GM10266 (cell line): ENCODE data around the gene LCN2.
"Not testable (repeated sequence)": the region's sequence is repeated elsewhere in the genome, so short reads cannot be mapped to it uniquely, and the experiment has no call there.

ENCODE experiments used
- DNase-seq: peaks from one replicate; pipeline ENCODE4 v3.0.0; 2012; ENCODE audit errors: extremely low spot score
- TF ChIP-seq, protein P1 (sequence below): IDR thresholded peaks from 2 replicates; pipeline ENCODE4 v1.5.1; 2012; ENCODE audit warnings: mild to moderate bottlenecking, low read depth; ENCODE audit not compliant: control insufficient read depth, insufficient read depth; ENCODE audit errors: missing control alignments

Gene LCN2

DNA sequence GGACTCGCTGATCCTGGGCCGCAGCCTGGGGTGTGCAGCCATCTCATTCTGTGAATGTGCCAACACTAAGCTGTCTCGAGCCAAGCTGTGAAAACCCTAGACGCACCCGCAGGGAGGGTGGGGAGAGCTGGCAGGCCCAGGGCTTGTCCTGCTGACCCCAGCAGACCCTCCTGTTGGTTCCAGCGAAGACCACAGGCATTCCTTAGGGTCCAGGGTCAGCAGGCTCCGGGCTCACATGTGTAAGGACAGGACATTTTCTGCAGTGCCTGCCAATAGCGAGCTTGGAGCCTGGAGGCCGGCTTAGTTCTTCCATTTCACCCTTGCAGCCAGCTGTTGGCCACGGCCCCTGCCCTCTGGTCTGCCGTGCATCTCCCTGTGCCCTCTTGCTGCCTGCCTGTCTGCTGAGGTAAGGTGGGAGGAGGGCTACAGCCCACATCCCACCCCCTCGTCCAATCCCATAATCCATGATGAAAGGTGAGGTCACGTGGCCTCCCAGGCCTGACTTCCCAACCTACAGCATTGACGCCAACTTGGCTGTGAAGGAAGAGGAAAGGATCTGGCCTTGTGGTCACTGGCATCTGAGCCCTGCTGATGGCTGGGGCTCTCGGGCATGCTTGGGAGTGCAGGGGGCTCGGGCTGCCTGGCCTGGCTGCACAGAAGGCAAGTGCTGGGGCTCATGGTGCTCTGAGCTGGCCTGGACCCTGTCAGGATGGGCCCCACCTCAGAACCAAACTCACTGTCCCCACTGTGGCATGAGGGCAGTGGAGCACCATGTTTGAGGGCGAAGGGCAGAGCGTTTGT is 41.6 kb upstream of the LCN2 start:
- TF ChIP-seq, protein P1, sequence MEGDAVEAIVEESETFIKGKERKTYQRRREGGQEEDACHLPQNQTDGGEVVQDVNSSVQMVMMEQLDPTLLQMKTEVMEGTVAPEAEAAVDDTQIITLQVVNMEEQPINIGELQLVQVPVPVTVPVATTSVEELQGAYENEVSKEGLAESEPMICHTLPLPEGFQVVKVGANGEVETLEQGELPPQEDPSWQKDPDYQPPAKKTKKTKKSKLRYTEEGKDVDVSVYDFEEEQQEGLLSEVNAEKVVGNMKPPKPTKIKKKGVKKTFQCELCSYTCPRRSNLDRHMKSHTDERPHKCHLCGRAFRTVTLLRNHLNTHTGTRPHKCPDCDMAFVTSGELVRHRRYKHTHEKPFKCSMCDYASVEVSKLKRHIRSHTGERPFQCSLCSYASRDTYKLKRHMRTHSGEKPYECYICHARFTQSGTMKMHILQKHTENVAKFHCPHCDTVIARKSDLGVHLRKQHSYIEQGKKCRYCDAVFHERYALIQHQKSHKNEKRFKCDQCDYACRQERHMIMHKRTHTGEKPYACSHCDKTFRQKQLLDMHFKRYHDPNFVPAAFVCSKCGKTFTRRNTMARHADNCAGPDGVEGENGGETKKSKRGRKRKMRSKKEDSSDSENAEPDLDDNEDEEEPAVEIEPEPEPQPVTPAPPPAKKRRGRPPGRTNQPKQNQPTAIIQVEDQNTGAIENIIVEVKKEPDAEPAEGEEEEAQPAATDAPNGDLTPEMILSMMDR: no peak
- no peak for DNase-seq

DNA sequence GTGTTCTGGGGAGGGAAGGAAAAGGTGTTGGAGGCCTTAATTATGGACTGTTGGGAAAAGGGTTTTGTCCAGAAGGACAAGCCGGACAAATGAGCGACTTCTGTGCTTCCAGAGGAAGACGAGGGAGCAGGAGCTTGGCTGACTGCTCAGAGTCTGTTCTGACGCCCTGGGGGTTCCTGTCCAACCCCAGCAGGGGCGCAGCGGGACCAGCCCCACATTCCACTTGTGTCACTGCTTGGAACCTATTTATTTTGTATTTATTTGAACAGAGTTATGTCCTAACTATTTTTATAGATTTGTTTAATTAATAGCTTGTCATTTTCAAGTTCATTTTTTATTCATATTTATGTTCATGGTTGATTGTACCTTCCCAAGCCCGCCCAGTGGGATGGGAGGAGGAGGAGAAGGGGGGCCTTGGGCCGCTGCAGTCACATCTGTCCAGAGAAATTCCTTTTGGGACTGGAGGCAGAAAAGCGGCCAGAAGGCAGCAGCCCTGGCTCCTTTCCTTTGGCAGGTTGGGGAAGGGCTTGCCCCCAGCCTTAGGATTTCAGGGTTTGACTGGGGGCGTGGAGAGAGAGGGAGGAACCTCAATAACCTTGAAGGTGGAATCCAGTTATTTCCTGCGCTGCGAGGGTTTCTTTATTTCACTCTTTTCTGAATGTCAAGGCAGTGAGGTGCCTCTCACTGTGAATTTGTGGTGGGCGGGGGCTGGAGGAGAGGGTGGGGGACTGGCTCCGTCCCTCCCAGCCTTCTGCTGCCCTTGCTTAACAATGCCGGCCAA is 40.8 kb upstream of the LCN2 start:
- TF ChIP-seq, protein P1: no peak
- no peak for DNase-seq

DNA sequence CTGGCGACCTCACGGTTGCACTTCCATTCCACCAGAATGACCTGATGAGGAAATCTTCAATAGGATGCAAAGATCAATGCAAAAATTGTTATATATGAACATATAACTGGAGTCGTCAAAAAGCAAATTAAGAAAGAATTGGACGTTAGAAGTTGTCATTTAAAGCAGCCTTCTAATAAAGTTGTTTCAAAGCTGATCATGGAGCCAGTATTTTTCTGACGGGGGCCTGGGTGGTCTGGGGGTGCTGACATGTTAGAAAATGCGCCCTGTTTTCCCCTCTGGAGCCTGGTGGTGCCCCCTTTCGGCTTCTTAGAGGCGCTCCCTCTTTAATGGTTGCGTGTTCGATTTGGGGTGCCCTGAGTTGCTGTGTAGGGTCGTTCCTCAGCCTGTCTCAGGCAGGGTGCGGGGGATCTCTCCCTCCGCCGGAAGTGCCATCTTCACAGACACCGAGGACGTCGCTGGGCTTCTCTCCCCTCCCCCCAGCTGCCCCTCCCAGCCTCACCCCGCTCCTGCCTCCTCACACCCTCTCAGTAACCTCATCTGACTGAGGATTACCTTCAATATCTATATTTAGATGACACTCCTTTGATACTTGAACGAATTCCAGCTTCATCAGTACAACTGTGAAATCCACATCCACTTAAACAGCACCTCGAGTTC is 40.1 kb upstream of the LCN2 start:
- DNase-seq: no peak
- TF ChIP-seq, protein P1: no peak

DNA sequence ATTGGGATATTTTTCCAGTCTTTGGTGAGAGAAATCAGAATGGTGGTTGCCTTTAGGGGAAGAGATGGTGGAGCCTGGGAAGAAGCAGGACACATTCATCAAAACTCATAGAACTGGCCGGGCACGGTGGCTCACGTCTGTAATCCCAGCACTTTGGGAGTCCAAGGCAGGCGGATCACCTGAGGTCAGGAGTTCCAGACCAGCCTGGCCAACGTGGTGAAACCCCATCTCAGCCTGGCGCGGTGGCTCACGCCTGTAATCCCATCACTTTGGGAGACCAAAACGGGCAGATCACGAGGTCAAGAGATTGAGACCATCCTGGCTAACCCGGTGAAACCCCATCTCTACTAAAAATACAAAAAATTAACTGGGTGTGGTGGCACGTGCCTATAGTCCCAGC is 37.5 kb upstream of the LCN2 start:
- DNase-seq: not testable (repeated sequence)

DNA sequence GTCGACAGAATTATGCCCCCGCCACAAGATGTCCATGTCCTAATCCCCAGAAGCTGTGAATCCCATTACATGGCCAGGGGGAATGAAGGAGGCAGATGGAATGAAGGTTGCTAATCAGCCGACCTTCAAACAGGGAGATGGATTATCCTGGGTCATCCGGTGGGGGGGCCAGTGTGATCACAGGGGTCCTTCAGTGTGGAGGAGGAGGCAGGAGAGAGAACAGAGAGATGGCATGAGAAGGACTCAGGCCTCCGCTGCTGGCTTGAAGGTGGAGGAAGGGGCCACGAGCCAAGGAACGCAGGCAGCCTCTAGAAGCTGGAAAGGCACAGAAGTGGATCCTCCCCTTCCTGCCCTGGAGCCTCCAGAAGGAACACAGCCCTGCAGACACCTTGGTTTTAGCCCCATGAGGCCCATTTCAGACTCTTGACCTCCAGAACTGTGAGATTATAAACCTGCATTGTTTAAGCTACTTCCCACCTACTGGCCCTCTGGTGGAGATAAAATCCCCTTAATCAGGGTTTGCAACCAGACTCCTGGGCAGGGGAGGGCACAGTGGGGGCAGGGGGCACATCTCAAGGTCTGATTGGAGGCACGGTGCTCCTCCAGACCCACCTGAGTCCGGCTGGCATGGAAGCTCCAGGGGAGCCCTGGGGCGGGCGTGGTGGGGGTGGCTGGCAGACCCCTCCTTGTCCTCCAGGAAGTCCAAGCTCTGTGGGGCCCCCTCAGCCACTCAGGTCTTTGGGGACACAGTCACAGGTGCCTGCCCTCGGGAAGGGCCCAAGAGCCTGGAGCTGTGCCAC is 35.5 kb upstream of the LCN2 start:
- no peak for DNase-seq
- TF ChIP-seq, protein P1: no peak

DNA sequence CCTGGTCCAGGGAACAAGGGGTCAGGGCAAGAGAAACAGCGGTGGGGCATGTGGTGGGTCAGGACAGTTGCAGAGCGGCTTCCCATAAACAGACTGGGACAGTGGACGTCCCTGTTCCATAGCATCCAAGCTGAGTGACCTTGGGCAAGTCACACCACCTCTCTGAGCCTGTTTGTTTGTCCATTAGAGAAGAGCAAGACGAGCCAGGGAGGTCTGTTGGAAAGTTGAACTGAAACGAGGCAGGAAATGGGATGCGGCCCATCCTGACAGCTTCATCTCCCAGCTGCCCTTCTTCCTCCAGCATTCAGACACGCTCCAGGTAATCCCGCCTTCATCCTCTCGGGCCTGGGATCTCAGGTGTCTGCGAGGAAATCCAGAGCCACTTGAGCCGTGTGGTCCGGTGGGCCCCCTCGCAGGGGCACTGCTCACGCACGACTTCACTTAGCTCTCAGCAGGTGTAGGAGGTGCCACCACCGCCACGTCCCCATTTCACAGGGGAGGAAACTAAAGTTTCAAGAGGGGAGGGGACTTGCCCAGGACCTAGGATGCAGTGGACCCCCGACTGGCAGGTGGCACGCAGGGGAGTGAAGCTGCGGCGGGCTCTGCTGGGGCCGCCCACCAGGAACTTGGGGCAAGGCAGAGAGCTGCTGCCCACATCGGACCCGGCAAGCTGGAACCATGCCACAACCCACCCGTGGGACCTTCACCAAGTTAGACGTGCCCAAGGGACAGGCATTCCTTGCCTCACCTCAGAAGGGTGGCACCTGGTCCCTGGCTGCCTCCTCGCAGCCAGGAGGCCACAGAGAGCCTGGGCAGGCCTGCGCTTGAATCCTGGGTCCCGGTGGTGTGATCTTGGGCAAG is 34.7 kb upstream of the LCN2 start:
- DNase-seq: no peak
- TF ChIP-seq, protein P1: no peak
